Parathyroid adenoma (tissue), 2 donors: ENCODE measurements around the gene FN1.
"Not testable (repeated sequence)": the region's sequence is repeated elsewhere in the genome, so short reads cannot be mapped to it uniquely, and the experiment has no call there.

ENCODE experiments used
- H2AFZ ChIP-seq: fragments of 300-600 bp; sonication (generic); one replicate; pipeline ENCODE4 v1.7.0; 2017; ENCODE audit warnings: antibody characterized with exemption, mild to moderate bottlenecking
- H3K27ac ChIP-seq: fragments of 300-600 bp; sonication (generic); one replicate; pipeline ENCODE4 v1.7.0; 2017
- H3K27me3 ChIP-seq: fragments of 300-600 bp; sonication (generic); one replicate; pipeline ENCODE4 v1.7.0; 2017; ENCODE audit warnings: low read length; ENCODE audit not compliant: control insufficient read depth, insufficient read depth
- H3K36me3 ChIP-seq: fragments of 300-600 bp; sonication (generic); one replicate; pipeline ENCODE4 v1.7.0; 2017; ENCODE audit warnings: low read length; ENCODE audit not compliant: control insufficient read depth, insufficient read depth
- H3K4me1 ChIP-seq: fragments of 300-600 bp; sonication (generic); one replicate; pipeline ENCODE4 v1.7.0; 2017; ENCODE audit warnings: control low read depth
- H3K4me2 ChIP-seq: fragments of 300-600 bp; sonication (generic); one replicate; pipeline ENCODE4 v1.7.0; 2017; ENCODE audit warnings: low read length
- H3K4me3 ChIP-seq: fragments of 300-600 bp; sonication (generic); one replicate; pipeline ENCODE4 v1.7.0; 2017; ENCODE audit warnings: low read depth, low read length
- H3K79me2 ChIP-seq: fragments of 300-600 bp; sonication (generic); one replicate; pipeline ENCODE4 v1.7.0; 2017; ENCODE audit warnings: control low read depth
- H3K9ac ChIP-seq: fragments of 300-600 bp; sonication (generic); one replicate; pipeline ENCODE4 v1.7.0; 2017; ENCODE audit warnings: mild to moderate bottlenecking
- H3K9me3 ChIP-seq: fragments of 300-600 bp; sonication (generic); one replicate; pipeline ENCODE4 v1.7.0; 2017; ENCODE audit warnings: low read length; ENCODE audit not compliant: control insufficient read depth
- TF ChIP-seq, protein P1 (sequence below): fragments of 300-600 bp; sonication (generic); IDR thresholded peaks from one replicate; pipeline ENCODE4 v1.7.0; 2017; ENCODE audit warnings: antibody characterized with exemption, mild to moderate bottlenecking
- donor health status: primary hyperparathyroidism.

Gene FN1

DNA sequence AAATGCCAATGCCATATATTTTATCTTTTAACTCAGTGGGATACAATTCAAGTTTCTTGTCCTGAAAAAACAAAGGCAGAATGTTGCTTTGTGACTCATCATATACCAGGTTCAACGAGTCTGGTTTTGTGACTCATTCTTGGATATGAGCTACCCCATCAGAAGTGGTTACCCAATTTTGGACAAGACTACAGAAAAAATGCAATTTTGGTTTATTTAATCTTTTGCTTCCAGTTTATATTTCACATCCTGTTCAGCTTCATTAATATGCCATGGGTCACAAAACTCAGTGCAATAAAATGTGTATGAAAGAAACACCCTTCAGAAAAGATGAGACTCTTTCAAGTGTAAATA, 25.0 kb downstream of the FN1 start:
- H3K4me3 ChIP-seq: no peak overlapping the region
- no peak overlapping the region for H3K9ac ChIP-seq
- TF ChIP-seq, protein P1, sequence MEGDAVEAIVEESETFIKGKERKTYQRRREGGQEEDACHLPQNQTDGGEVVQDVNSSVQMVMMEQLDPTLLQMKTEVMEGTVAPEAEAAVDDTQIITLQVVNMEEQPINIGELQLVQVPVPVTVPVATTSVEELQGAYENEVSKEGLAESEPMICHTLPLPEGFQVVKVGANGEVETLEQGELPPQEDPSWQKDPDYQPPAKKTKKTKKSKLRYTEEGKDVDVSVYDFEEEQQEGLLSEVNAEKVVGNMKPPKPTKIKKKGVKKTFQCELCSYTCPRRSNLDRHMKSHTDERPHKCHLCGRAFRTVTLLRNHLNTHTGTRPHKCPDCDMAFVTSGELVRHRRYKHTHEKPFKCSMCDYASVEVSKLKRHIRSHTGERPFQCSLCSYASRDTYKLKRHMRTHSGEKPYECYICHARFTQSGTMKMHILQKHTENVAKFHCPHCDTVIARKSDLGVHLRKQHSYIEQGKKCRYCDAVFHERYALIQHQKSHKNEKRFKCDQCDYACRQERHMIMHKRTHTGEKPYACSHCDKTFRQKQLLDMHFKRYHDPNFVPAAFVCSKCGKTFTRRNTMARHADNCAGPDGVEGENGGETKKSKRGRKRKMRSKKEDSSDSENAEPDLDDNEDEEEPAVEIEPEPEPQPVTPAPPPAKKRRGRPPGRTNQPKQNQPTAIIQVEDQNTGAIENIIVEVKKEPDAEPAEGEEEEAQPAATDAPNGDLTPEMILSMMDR: no peak
- H2AFZ ChIP-seq: no peak overlapping the region
- H3K9me3 ChIP-seq: no peaks in the 10 kb centered on the region
- no peaks in the 10 kb centered on the region for H3K4me1 ChIP-seq
- no peak overlapping the region for H3K27ac ChIP-seq
- no peak overlapping the region for H3K4me2 ChIP-seq
- H3K79me2 ChIP-seq: no peaks in the 10 kb centered on the region
- H3K36me3 ChIP-seq: no peaks in the 10 kb centered on the region
- H3K27me3 ChIP-seq: no peaks in the 10 kb centered on the region

DNA sequence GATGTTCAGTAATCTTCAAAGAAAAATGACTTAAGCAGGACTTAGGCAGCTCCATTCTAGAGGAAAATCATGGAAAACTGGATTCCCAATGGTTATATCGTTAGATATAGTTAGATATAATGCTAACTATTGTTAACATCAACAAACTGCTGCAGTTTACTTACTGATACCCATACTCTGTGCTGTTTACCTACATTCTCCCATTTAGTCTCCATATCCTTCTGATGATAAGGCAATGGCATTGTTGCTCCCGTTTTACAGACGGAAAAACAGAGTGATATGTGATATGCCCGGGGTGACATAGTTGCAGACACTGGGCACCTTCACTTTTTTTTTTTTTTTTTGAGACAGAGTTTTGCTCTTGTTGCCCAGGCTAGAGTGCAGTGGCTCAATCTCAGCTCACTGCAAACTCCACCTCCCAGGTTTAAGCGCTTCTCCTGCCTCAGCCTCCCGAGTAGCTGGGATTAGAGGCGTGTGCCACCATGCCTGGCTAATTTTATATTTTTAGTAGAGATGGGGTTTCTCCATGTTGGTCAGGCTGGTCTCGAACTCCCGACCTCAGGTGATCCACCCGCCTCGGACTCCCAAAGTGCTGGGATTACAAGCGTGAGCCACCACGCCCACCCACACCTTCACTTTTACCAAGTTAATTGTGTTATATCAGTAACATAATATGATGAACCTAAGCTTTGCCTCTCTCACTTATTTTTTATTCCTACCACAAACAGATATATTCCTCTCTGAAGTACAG, 25.5 kb downstream of the FN1 start:
- H3K4me2 ChIP-seq, H3K36me3 ChIP-seq, H3K4me3 ChIP-seq, H3K27me3 ChIP-seq, H3K27ac ChIP-seq, H3K79me2 ChIP-seq, H3K4me1 ChIP-seq, H3K9me3 ChIP-seq, H3K9ac ChIP-seq, H2AFZ ChIP-seq: not testable (repeated sequence)

DNA sequence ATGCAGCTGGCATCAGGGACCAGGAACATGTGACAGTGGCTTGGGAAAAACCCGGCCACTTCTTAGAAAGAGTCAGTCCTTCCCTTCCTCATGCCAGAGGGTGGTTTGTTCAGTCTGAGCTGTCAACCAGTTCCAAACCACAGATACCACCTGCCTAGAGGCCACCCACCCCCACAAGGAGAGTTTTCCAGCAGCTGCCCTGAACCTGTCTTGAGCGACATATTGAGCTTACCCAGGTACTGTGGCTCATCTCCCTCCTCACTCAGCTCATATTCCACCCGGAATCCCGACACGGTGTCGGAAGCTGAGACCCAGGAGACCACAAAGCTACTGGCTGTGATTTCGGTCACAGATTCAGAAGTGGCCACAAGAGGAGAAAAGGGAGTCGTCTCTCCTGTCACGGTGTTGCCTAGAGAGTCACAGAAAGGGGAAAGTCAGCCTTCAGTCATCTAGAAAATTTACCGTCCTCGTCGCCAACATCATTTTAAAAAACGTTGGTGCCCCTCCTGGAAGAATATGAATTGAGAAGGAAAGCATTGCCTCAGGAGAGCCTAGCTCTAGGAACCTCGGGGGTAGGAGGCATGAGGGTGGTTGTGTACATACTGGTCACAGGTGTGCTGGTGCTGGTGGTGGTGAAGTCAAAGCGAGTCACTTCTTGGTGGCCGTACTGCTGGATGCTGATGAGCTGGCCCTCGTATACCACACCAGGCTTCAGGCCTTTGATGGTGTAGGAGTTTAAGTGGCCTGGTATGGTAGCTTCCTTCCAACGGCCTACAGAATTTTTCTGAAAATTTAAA, 26.3 kb downstream of the FN1 start:
- Histone ChIP-seq H3K27ac (no peak overlapping the region), H3K9me3 (no peaks in the 10 kb centered on the region), H3K9ac (no peak overlapping the region), H3K36me3 (no peaks in the 10 kb centered on the region), H2AFZ (no peak overlapping the region), H3K4me1 (no peaks in the 10 kb centered on the region), H3K4me3 (no peak overlapping the region), H3K27me3 (no peaks in the 10 kb centered on the region), H3K4me2 (no peak overlapping the region), H3K79me2 (no peaks in the 10 kb centered on the region)
- TF ChIP-seq, protein P1: no peak

DNA sequence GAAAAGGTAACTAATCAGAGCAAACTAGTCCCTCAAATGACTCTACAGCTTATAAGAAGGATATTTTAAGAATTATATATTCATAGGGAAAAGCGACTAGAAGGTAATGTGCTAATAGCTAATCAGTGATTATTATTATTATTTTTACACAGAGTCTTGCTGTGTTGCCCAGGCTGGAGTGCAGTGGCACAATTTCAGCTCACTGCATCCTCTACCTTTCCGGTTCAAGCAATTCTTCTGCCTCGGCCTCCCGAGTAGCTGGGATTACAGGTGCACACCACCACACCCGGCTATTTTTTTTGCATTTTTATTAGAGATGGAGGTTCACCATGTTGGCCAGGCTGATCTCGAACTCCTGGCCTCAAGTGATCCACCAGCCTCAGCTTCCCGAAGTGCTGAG, 27.4 kb downstream of the FN1 start:
- H2AFZ ChIP-seq, H3K27me3 ChIP-seq, H3K79me2 ChIP-seq, H3K9me3 ChIP-seq, H3K9ac ChIP-seq, H3K4me3 ChIP-seq, H3K36me3 ChIP-seq, H3K4me2 ChIP-seq, H3K4me1 ChIP-seq, H3K27ac ChIP-seq: not testable (repeated sequence)

DNA sequence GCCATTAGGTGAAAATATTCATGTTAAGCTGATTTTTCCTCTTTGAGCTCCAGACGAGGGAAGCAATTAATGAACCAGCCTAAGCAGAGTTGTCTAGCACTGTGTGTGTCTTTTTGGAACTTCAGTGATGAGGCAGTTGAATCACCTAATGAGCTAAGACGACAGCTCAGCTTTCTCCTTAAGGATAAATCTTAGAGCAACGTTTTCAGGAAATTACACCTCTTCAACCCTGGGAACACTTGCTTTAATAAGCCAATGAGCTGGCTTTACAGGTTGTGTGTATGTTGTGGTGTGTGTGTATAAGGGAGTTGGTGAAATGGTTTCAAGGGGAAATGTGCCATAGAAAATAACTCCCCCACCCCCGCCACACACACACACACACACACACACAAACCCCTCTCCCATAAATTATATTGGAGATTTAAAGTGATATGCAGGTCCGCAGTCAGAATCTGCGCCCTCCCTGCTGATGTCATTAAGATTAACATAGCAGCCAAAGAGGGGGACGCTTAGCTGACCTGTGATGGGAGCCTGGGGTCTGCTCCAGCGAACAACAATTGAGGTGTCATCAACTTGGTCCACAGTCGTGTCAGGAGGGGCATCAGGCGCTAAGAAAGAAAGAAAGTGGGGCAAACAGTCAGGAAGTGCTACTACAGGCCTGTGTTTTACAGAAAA, 28.1 kb downstream of the FN1 start:
- H3K9me3 ChIP-seq: no peaks in the 10 kb centered on the region
- H3K4me1 ChIP-seq: no peaks in the 10 kb centered on the region
- no peaks in the 10 kb centered on the region for H3K36me3 ChIP-seq
- H3K27me3 ChIP-seq: no peaks in the 10 kb centered on the region
- H3K27ac ChIP-seq: no peak overlapping the region
- no peak overlapping the region for H3K4me3 ChIP-seq
- H3K4me2 ChIP-seq: no peak overlapping the region
- H3K9ac ChIP-seq: no peak overlapping the region
- no peaks in the 10 kb centered on the region for H3K79me2 ChIP-seq
- H2AFZ ChIP-seq: no peak overlapping the region
- TF ChIP-seq, protein P1: no peak
